ENCODE measurements around the gene ARHGAP23.
"Not testable (repeated sequence)": the region's sequence is repeated elsewhere in the genome, so short reads cannot be mapped to it uniquely, and the experiment has no call there.

DNA sequence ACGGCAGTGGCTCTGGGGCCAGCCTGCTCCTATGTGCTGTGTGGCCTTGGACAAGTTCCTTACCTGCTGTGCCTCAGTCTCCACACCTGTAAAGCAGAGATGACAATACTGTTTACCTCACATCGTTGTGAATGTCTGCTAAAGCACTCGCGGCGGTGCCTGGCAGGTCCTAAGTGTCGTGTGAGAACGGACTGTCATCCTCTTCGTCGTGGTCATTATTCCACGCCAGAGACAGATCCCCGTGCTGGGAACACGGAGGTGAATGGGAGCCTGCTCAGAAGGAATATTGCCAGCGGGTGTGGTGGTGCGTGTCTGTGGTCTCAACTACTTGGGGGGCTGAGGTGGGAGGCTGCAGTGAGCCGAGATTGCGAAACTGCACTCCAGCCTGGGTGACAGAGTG, 65.9 kb downstream of the ARHGAP23 start:
- TF ChIP-seq, protein P1, sequence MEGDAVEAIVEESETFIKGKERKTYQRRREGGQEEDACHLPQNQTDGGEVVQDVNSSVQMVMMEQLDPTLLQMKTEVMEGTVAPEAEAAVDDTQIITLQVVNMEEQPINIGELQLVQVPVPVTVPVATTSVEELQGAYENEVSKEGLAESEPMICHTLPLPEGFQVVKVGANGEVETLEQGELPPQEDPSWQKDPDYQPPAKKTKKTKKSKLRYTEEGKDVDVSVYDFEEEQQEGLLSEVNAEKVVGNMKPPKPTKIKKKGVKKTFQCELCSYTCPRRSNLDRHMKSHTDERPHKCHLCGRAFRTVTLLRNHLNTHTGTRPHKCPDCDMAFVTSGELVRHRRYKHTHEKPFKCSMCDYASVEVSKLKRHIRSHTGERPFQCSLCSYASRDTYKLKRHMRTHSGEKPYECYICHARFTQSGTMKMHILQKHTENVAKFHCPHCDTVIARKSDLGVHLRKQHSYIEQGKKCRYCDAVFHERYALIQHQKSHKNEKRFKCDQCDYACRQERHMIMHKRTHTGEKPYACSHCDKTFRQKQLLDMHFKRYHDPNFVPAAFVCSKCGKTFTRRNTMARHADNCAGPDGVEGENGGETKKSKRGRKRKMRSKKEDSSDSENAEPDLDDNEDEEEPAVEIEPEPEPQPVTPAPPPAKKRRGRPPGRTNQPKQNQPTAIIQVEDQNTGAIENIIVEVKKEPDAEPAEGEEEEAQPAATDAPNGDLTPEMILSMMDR (conservative IDR thresholded peaks at IDR 0.05; ENCODE audit: low read length), result not testable (repeated sequence)
- TF ChIP-seq EZH2phosphoT487 (IDR thresholded peaks at IDR 0.05; ENCODE audit: borderline replicate concordance), result not testable (repeated sequence)
